Iris pigment epithelial cell (primary cell): ENCODE data around the gene KCNAB1.

Source experiments
- DNase-seq: peaks from one replicate; pipeline ENCODE4 v3.0.0-alpha.2; 2011; ENCODE audit warnings: low read depth

Gene KCNAB1

GRCh38 chr3:156373654-156374053 lies 253.3 kb downstream of the KCNAB1 start:
- DNase-seq = no peak

GRCh38 chr3:156376199-156376598 lies 255.8 kb downstream of the KCNAB1 start:
- no peak for DNase-seq

GRCh38 chr3:156377266-156377665 lies 256.9 kb downstream of the KCNAB1 start:
- DNase-seq = no peak

- DNase-seq = no peak
These were observed 257.3 kb downstream of the KCNAB1 start for GRCh38 chr3:156377718-156378117.

GRCh38 chr3:156378871-156379270 lies 258.5 kb downstream of the KCNAB1 start:
- DNase-seq = no peak

- DNase-seq = no peak
These were observed 258.9 kb downstream of the KCNAB1 start for GRCh38 chr3:156379327-156379726.

- DNase-seq = no peak
These were observed 260.9 kb downstream of the KCNAB1 start for GRCh38 chr3:156381253-156381652.

- peak; percentile 57 for DNase-seq
These were observed 262.3 kb downstream of the KCNAB1 start for GRCh38 chr3:156382458-156383346.

GRCh38 chr3:156383441-156384025 lies 263.2 kb downstream of the KCNAB1 start:
- no peak for DNase-seq

GRCh38 chr3:156388497-156389448 lies 268.4 kb downstream of the KCNAB1 start:
- peak; percentile 80 for DNase-seq

- no peak for DNase-seq
These were observed 269.1 kb downstream of the KCNAB1 start for GRCh38 chr3:156389449-156389950.

- DNase-seq = no peak
These were observed 270.5 kb downstream of the KCNAB1 start for GRCh38 chr3:156390846-156391245.

GRCh38 chr3:156395961-156396710 lies 275.8 kb downstream of the KCNAB1 start:
- DNase-seq = no peak

GRCh38 chr3:156396851-156397250 lies 276.5 kb downstream of the KCNAB1 start:
- no peak for DNase-seq

- DNase-seq = no peak
These were observed 277.2 kb downstream of the KCNAB1 start for GRCh38 chr3:156397534-156397933.

- DNase-seq = no peak
These were observed 279.7 kb downstream of the KCNAB1 start for GRCh38 chr3:156400062-156400461.

GRCh38 chr3:156400735-156401134 lies 280.4 kb downstream of the KCNAB1 start:
- DNase-seq = no peak

- DNase-seq = no peak
These were observed 283.8 kb downstream of the KCNAB1 start for GRCh38 chr3:156404217-156404616.

- DNase-seq = no peak
These were observed 286.0 kb downstream of the KCNAB1 start for GRCh38 chr3:156406393-156406792.

GRCh38 chr3:156407617-156408225 lies 287.3 kb downstream of the KCNAB1 start:
- no peak for DNase-seq

- no peak for DNase-seq
These were observed 289.3 kb downstream of the KCNAB1 start for GRCh38 chr3:156409694-156410093.
